Activated naive CD4-positive, alpha-beta T cell treated with anti-CD3 and anti-CD28 coated beads, Interleukin-2, amount 50 U/mL, for 24 hours (primary cell): ENCODE measurements around the gene PTER.

Source experiments
- H3K27ac Mint-ChIP-seq: one replicate; pipeline ENCODE4 v1.8.0; 2021; ENCODE audit warnings: mild to moderate bottlenecking, mixed read lengths
- H3K27me3 Mint-ChIP-seq: one replicate; pipeline ENCODE4 v1.8.0; 2021; ENCODE audit warnings: mixed read lengths
- H3K36me3 Mint-ChIP-seq: one replicate; pipeline ENCODE4 v1.8.0; 2021; ENCODE audit warnings: mixed read lengths
- H3K4me1 Mint-ChIP-seq: one replicate; pipeline ENCODE4 v1.8.0; 2021; ENCODE audit warnings: mixed read lengths
- H3K4me3 Mint-ChIP-seq: one replicate; pipeline ENCODE4 v1.8.0; 2021; ENCODE audit warnings: mild to moderate bottlenecking, mixed read lengths
- H3K9me3 Mint-ChIP-seq: one replicate; pipeline ENCODE4 v1.8.0; 2021; ENCODE audit warnings: mixed read lengths

PTER gene

GRCh38 chr10:16505161-16505560, 68.4 kb downstream of the PTER start:
- peaks cover 16% of the 10 kb centered on the region for H3K36me3 Mint-ChIP-seq
- no peaks in the 10 kb centered on the region for H3K27me3 Mint-ChIP-seq
- H3K4me1 Mint-ChIP-seq = no peaks in the 10 kb centered on the region
- H3K27ac Mint-ChIP-seq = no peak overlapping the region
- H3K9me3 Mint-ChIP-seq = no peaks in the 10 kb centered on the region
- no peak overlapping the region for H3K4me3 Mint-ChIP-seq

GRCh38 chr10:16509996-16510395, 73.2 kb downstream of the PTER start:
- Mint-ChIP-seq H3K27ac (no peak overlapping the region), H3K36me3 (peaks cover 15% of the 10 kb centered on the region)

GRCh38 chr10:16510843-16511242, 74.0 kb downstream of the PTER start:
- Mint-ChIP-seq H3K27ac (no peak overlapping the region), H3K36me3 (peaks cover 15% of the 10 kb centered on the region), H3K4me1 (no peaks in the 10 kb centered on the region), H3K27me3 (no peaks in the 10 kb centered on the region), H3K4me3 (no peak overlapping the region), H3K9me3 (no peaks in the 10 kb centered on the region)

More at GRCh38 chr10:16509996-16510395, 73.2 kb downstream of the PTER start:
- Mint-ChIP-seq H3K9me3 (no peaks in the 10 kb centered on the region), H3K4me3 (no peak overlapping the region), H3K4me1 (no peaks in the 10 kb centered on the region), H3K27me3 (no peaks in the 10 kb centered on the region)

GRCh38 chr10:16518822-16519221, 82.0 kb downstream of the PTER start:
- Mint-ChIP-seq H3K27me3 (peaks cover 22% of the 10 kb centered on the region), H3K4me1 (peaks cover 17% of the 10 kb centered on the region), H3K27ac (no peak overlapping the region), H3K36me3 (peaks cover 2% of the 10 kb centered on the region), H3K4me3 (peak overlapping the region; percentile 78), H3K9me3 (no peaks in the 10 kb centered on the region)

GRCh38 chr10:16519250-16519907, 82.6 kb downstream of the PTER start:
- H3K4me3 Mint-ChIP-seq = peak overlapping the region; percentile 78
- peaks cover 17% of the 10 kb centered on the region for H3K4me1 Mint-ChIP-seq
- peaks cover 2% of the 10 kb centered on the region for H3K36me3 Mint-ChIP-seq
- H3K9me3 Mint-ChIP-seq = no peaks in the 10 kb centered on the region
- peaks cover 22% of the 10 kb centered on the region for H3K27me3 Mint-ChIP-seq
- H3K27ac Mint-ChIP-seq = no peak overlapping the region

GRCh38 chr10:16519908-16520861, 83.4 kb downstream of the PTER start:
- Mint-ChIP-seq H3K36me3 (no peaks in the 10 kb centered on the region), H3K4me1 (peaks cover 17% of the 10 kb centered on the region), H3K27ac (no peak overlapping the region), H3K27me3 (peaks cover 22% of the 10 kb centered on the region), H3K4me3 (peak overlapping the region; percentile 78), H3K9me3 (no peaks in the 10 kb centered on the region)

DNA sequence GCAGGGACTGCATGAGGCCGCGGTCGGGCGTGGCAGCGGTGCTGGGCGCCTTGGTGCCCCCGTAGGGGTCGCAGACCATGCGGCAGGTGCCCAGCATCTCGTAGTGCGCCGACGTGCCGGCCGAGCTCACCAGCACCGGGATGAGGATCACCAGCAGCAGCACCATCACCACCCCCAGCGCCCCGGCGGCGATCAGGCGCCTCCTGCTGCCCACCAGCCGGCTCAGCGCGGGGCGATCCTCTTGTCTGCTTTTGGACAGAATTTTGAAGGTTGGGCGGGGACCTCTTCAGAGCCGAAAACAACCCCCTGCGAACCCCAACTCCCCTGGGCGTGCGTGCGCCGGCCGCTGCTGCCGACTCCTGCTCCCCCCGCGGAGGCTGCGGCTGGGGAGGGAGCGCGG, 84.1 kb downstream of the PTER start:
- H3K9me3 Mint-ChIP-seq = no peaks in the 10 kb centered on the region
- H3K27ac Mint-ChIP-seq = no peak overlapping the region
- H3K27me3 Mint-ChIP-seq = peaks cover 22% of the 10 kb centered on the region

GRCh38 chr10:16521311-16522016, 84.7 kb downstream of the PTER start, which contains the start of gene C1QL3:
C1QL3 (minus strand) TSS chr10:16521879; CDS start chr10:16521065, 814 bp downstream.
- Mint-ChIP-seq H3K4me1 (peaks cover 17% of the 10 kb centered on the region), H3K4me3 (peak within 1 kb of the TSS; percentile 87), H3K36me3 (no peaks in the 10 kb centered on the region), H3K9me3 (no peaks in the 10 kb centered on the region), H3K27ac (no peak within 1 kb of the TSS), H3K27me3 (peaks cover 23% of the 10 kb centered on the region)

More for the DNA sequence above, 84.1 kb downstream of the PTER start:
- H3K4me1 Mint-ChIP-seq = peaks cover 17% of the 10 kb centered on the region
- no peaks in the 10 kb centered on the region for H3K36me3 Mint-ChIP-seq
- no peak overlapping the region for H3K4me3 Mint-ChIP-seq

- no peak overlapping the region for H3K4me3 Mint-ChIP-seq
- H3K27ac Mint-ChIP-seq = no peak overlapping the region
- H3K9me3 Mint-ChIP-seq = no peaks in the 10 kb centered on the region
- H3K36me3 Mint-ChIP-seq = no peaks in the 10 kb centered on the region
- peaks cover 17% of the 10 kb centered on the region for H3K27me3 Mint-ChIP-seq
- no peaks in the 10 kb centered on the region for H3K4me1 Mint-ChIP-seq
These were observed 90.6 kb downstream of the PTER start for GRCh38 chr10:16527452-16527851.

GRCh38 chr10:16529853-16530252, 93.0 kb downstream of the PTER start:
- H3K4me3 Mint-ChIP-seq = no peak overlapping the region
- H3K4me1 Mint-ChIP-seq = no peaks in the 10 kb centered on the region
- no peaks in the 10 kb centered on the region for H3K36me3 Mint-ChIP-seq
- H3K9me3 Mint-ChIP-seq = no peaks in the 10 kb centered on the region
- H3K27me3 Mint-ChIP-seq = peaks cover 10% of the 10 kb centered on the region
- no peak overlapping the region for H3K27ac Mint-ChIP-seq

DNA sequence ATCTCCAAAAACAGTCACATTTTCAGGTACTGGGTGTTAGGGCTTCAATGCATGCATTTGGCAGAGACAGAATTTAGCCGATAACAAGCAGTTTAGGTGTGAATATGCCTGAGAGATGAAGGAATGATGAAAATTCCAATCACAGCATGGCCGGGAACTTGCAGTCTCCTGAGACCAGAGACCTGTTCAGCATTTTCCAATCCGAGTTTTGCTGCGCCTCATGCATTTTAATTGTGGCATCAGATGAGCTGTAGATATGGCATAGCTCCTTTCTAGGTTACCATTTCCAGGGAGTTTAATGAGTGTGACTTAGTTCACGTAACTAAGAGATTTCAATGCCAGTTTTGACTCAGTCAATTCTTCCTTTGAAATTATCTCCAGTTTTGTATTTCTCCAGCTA, 99.3 kb downstream of the PTER start:
- no peak overlapping the region for H3K4me3 Mint-ChIP-seq

GRCh38 chr10:16544099-16544498, 107.3 kb downstream of the PTER start:
- Mint-ChIP-seq H3K36me3 (no peaks in the 10 kb centered on the region), H3K9me3 (no peaks in the 10 kb centered on the region), H3K4me3 (no peak overlapping the region), H3K4me1 (no peaks in the 10 kb centered on the region), H3K27ac (no peak overlapping the region), H3K27me3 (peaks cover 13% of the 10 kb centered on the region)

More for the DNA sequence above, 99.3 kb downstream of the PTER start:
- Mint-ChIP-seq H3K4me1 (no peaks in the 10 kb centered on the region), H3K9me3 (no peaks in the 10 kb centered on the region), H3K36me3 (no peaks in the 10 kb centered on the region), H3K27ac (no peak overlapping the region), H3K27me3 (peaks cover 10% of the 10 kb centered on the region)

- Mint-ChIP-seq H3K27me3 (peaks cover 14% of the 10 kb centered on the region), H3K36me3 (no peaks in the 10 kb centered on the region), H3K9me3 (no peaks in the 10 kb centered on the region), H3K4me3 (no peak overlapping the region), H3K4me1 (no peaks in the 10 kb centered on the region), H3K27ac (no peak overlapping the region)
These were observed 107.8 kb downstream of the PTER start for GRCh38 chr10:16544591-16544990.

DNA sequence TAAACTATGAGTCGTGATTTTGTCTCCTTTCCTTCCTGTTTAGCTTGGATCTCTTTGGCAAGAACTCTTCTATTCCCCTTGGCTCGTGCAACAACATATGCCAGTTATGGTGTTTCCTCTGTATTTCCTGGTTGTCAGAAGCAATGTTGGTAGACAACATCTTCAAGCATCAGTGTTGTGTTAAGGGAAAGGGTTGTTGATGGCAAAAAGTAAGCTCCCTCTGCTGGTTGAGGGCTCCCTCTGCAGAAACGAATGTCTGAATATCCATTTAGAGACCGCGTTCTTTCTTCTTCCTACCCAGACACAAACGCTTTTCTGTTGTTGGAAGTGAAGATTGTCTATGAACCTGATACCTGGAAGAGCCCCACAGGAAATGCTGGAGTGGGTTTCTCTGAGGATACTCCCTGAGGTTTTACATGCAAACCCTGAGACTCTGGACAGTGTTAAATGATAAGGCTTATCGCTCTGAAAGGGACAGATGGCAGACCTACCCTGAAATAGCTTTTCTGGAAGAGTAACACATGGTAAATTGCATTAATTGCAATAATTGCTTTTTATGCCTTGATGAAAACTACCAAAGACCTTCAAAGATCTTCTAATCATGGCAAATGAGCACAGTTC, 108.4 kb downstream of the PTER start:
- Mint-ChIP-seq H3K9me3 (no peaks in the 10 kb centered on the region), H3K27me3 (peaks cover 13% of the 10 kb centered on the region), H3K36me3 (no peaks in the 10 kb centered on the region), H3K4me1 (no peaks in the 10 kb centered on the region), H3K4me3 (no peak overlapping the region), H3K27ac (no peak overlapping the region)

DNA sequence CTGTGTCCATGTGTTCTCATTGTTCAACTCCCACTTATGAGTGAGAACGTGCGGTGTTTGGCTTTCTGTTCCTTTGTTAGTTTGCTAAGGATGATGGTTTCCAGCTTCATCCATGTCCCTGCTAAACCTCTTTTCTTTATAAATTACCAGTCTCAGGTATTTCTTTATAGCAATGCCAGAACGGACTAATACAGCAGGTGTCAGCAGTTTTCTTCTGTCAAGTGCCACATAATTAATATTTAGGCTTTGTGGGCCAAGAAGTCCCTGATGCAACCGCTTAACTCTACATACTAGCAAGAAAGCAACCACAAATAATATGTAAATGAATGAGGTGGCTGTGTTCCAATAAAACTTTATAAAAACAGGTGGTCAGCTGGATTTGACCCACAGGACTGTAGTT, 111.2 kb downstream of the PTER start:
- Mint-ChIP-seq H3K4me1 (no peaks in the 10 kb centered on the region), H3K36me3 (no peaks in the 10 kb centered on the region), H3K27me3 (peaks cover 11% of the 10 kb centered on the region), H3K27ac (no peak overlapping the region), H3K4me3 (no peak overlapping the region), H3K9me3 (no peaks in the 10 kb centered on the region)
